HG02973 (cell line): Measurements from ENCODE around the gene NADSYN1.
"Not testable (repeated sequence)": the region's sequence is repeated elsewhere in the genome, so short reads cannot be mapped to it uniquely, and the experiment has no call there.

Experiments used
- ATAC-seq: cut with Tn5 transposase; IDR thresholded peaks from one replicate; pipeline ENCODE4 v1.9.1; 2021; ENCODE audit warnings: moderate library complexity; ENCODE audit not compliant: unreplicated experiment

Gene NADSYN1

GRCh38 chr11:71453037-71453917 is at the start of gene NADSYN1:
Gene NADSYN1, plus strand, starts transcription at chr11:71453203. Its CDS starts 94 bp downstream, at chr11:71453297.
- ATAC-seq: peak; percentile 46

- no peak for ATAC-seq
Observed at GRCh38 chr11:71404209-71404608, 48.8 kb upstream of the NADSYN1 start.

DNA sequence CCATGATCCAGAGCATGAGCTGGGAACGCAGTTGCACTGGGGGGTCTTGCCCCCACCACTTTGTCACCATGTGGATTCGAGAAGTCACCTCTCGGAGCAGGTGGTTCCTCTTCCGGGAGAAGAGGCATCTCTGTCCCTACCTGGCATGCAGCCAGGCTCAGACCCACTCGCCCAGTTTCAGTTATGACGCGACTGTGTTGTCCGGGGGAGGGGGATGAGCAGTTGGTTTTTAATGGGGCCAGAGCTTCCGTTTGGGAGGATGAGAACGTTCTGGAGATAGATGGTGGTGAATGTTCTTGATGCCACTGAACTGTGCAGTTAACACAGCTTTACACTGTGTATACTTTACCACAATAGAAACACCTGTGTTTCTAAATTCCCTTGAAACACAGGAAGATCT is 46.3 kb upstream of the NADSYN1 start:
- ATAC-seq: no peak

DNA sequence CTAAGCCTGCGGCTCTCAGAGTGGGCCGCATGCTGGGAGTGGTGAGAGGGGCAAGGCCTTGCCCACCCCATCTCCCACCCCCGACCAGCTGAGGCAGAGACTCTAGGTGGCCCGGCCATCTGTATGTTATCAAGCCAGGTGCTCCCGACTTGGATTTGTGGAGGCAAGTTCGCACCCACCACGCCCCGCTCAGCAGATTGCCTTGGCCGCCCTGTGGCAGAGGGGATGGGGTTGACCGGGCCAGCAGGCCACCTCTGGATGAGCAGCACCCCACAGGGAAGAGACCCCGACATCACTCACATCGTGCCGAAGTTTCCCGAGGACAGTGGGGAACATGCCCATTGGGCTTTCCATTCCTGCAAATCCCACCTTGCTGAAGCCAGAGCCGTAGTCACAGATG is 45.6 kb upstream of the NADSYN1 start:
- ATAC-seq: no peak

- ATAC-seq: no peak
Observed at GRCh38 chr11:71408826-71409225, 44.2 kb upstream of the NADSYN1 start.

DNA sequence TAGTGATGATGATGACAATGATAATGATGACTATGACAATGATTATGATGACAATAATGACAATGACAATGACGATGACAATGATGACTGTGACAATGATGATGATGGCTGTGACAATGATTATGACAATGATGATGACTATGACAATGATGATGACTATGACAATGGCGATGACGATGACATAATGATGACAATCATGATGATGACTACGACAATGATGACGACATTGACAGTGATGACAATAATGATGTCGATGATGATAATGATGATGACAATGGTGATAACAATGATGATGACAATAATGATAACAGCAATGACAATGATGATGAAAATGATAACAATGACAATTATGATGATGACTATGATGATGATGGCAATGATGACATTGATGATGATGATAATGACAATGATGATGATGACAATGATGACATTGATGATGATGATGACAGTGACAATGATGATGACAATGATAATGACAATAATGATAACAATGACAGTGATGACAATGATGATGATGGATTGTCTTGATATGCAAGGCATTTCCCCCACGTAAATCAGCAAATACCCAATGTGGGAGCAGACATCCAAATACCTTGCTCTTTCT is 42.5 kb upstream of the NADSYN1 start:
- ATAC-seq: no peak

- no peak for ATAC-seq
Observed at GRCh38 chr11:71414645-71415044, 38.4 kb upstream of the NADSYN1 start.

DNA sequence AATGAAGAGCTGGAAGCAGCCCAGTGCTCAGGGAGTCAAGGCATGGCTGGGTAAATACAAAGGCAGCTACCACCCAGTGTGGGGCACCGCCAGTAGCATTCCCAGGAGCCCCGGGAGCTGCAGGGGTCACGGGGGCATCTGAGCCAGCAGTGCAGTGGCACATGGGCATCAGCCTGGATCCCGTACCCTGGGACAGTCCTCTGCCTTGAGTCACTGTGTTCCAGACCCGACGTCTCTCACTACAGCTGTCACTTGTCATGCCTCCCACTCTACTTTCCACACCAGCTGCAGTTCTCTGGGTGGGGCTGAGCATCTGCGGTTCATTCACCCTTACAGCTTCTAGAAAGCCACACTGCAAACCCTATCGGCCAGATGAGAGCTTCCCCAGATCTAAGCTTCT is 34.4 kb upstream of the NADSYN1 start:
- ATAC-seq: no peak

GRCh38 chr11:71420455-71421241 is 32.4 kb upstream of the NADSYN1 start:
- no peak for ATAC-seq

DNA sequence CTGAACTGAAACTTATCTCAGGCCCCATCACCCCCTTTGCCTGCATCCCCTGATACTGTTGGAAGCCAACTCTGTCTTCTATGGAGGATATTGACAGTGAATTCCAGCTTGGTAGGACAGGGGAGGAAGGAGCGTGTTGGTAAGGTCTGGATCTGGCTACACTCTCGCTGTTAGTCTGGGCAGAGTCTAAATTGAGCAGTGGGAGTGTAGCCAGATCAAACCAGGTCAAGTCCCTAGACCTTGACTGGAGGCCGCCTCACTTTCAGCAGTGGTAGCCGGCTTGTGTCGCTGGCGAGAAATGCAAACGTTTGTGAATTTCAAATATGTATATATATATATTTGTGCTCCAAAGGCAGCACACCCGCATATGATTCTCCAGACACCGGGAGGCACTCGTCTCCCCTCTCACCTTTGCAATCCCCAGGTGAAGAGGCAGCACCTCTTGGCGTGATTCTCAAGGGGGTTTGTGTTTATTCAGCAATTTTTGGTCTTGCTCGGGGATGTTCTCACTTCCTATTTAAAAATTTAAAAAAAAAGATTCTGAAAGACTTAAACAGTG is 31.5 kb upstream of the NADSYN1 start:
- no peak for ATAC-seq

GRCh38 chr11:71422318-71422717 is 30.7 kb upstream of the NADSYN1 start:
- not testable (repeated sequence) for ATAC-seq

GRCh38 chr11:71423181-71423790 is 29.7 kb upstream of the NADSYN1 start:
- no peak for ATAC-seq

DNA sequence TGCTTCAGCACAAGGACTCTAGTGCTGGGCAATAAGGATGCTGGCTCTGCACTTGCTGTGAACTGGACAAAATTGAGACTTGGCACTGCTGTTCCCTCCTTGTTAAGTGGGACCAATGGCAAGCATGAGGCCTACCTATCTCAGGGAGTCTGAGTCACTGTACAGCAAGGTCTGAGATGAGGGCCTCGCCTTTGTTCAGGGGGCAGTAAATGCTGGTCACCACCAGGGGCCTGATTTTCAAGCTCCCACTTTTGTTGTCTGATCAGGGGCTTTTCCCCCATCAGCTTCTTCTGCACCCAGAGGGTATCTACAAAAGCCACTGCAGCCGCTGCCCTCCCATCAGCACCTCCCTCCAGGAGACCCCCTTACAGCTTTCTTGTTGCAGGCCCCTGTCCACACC is 27.6 kb upstream of the NADSYN1 start:
- ATAC-seq: no peak

DNA sequence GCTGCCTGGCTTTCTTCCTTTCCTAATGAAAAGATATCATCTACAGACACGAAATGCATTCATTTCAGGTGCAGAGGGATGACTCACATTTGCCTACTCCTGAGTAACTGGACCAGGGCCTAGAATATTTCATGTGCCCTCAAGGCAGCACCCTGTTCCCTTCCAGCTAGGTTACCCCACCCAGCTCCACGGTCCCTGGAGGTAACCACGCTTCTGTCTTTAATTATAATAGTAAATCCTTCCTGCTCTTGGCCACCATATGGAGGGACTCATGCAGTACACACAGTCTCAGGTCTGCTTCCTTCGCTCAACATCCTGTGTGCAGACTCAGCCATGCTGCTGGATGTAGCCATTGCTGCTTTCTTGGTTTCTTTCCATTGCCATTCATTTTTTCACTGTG is 27.1 kb upstream of the NADSYN1 start:
- ATAC-seq: no peak

DNA sequence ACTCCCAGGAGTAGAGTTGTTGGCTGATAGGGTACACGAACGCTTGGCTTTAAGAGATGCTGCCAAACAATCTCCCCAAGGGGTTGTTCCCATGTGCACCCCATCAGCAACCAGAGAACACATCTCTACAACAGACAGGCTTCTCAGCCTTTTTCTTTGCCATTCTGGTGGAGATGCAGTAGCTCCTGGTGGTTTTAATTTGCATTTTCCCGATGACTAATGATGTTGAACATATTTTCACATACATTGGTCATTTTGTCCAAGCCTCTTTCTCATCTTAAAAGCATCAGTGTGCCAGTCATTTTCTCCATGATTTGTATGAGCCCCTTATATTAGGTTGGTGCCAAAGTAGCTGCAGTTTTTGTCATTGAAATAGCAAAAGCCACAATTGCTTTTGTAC is 26.6 kb upstream of the NADSYN1 start:
- ATAC-seq: no peak

DNA sequence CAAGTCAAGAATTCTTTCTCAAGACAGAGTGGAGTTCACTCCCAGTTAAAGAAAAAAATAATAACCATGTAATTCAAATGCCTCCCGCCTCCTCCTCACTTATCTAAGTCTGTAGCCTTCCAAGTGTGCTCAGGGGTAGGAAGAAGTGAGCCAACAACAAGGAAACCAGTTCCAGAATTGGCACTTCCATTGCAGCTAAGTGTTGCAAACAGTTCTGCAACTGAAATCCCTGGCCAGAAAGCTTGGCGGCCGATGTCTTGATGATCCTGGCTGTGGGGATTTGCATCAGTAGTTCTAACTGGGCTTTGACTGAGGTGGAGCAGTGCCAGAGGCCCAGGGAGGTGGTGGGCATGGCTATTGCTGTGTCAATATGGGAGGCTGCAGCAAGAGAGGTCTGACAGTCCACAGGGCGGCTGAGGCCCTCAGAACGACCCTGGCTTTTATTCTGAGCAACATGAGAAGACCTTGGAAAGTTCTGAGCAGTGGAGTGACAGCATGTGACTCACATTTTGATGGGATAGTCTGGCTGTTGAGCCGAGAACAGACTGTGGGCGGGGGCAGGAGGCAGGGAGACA is 24.1 kb upstream of the NADSYN1 start:
- ATAC-seq: no peak

- ATAC-seq: no peak
Observed at GRCh38 chr11:71429701-71430100, 23.3 kb upstream of the NADSYN1 start.

DNA sequence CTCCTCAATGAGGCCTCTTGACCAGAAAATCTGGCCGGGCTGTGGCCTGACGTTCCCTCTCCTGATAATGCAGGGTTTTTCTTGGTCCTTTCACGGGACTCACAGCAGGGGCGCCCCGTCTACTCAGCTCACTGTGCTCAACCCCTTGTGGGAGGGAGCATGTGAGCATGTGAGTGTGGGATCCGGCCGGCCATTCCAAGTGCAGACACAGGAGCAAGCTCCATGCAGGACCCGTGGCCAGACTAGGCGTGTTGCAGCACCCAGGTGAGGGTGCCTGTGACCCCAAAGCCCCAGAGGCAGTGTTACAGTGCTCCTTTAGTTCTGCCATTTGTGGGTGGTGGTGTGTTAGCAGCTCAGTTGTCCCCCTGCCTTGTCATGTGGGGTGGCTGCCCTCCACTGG is 22.8 kb upstream of the NADSYN1 start:
- no peak for ATAC-seq

GRCh38 chr11:71431271-71431670 is 21.7 kb upstream of the NADSYN1 start:
- ATAC-seq: no peak

GRCh38 chr11:71432761-71433647 is 20.0 kb upstream of the NADSYN1 start:
- ATAC-seq: no peak
